Stimulated activated memory B cell treated with anti-CD40 and anti-IgM and Interleukin-4, amounts not matched to agents 10 μg/mL and 1 μg/mL and 100 μg/mL, for 72 hours (primary cell): ENCODE results near the gene GUCY2C.

Experiments
- ATAC-seq: fragments of 150-1000 bp; cut with Tn5 transposase; 2 replicates; pipeline ENCODE4 v1.10.0; 2021
- H3K27ac Mint-ChIP-seq: one replicate; pipeline ENCODE4 v1.8.0; 2022; ENCODE audit warnings: mild to moderate bottlenecking, mixed read lengths
- H3K27me3 Mint-ChIP-seq: one replicate; pipeline ENCODE4 v1.8.0; 2022; ENCODE audit warnings: mixed read lengths
- H3K36me3 Mint-ChIP-seq: one replicate; pipeline ENCODE4 v1.8.0; 2022; ENCODE audit warnings: mixed read lengths
- H3K4me1 Mint-ChIP-seq: one replicate; pipeline ENCODE4 v1.8.0; 2022; ENCODE audit warnings: mixed read lengths
- H3K4me3 Mint-ChIP-seq: one replicate; pipeline ENCODE4 v1.8.0; 2022; ENCODE audit warnings: mild to moderate bottlenecking, moderate library complexity, mixed read lengths
- H3K9me3 Mint-ChIP-seq: one replicate; pipeline ENCODE4 v1.8.0; 2022; ENCODE audit warnings: mixed read lengths

Gene GUCY2C

GRCh38 chr12:14578646-14579045 lies 117.8 kb downstream of the GUCY2C start:
- ATAC-seq, result peak; percentile 71
- H3K4me1 Mint-ChIP-seq, result peaks cover 27% of the 10 kb centered on the region
- H3K4me3 Mint-ChIP-seq, result no peak overlapping the region
- H3K27me3 Mint-ChIP-seq, result no peaks in the 10 kb centered on the region
- H3K9me3 Mint-ChIP-seq, result peaks cover 3% of the 10 kb centered on the region
- no peak overlapping the region for H3K27ac Mint-ChIP-seq
- H3K36me3 Mint-ChIP-seq, result no peaks in the 10 kb centered on the region

- Mint-ChIP-seq H3K4me3 (no peak overlapping the region), H3K4me1 (peaks cover 27% of the 10 kb centered on the region), H3K27ac (no peak overlapping the region), H3K27me3 (no peaks in the 10 kb centered on the region), H3K36me3 (no peaks in the 10 kb centered on the region), H3K9me3 (peaks cover 3% of the 10 kb centered on the region)
- ATAC-seq, result peak; percentile 36
These were observed 119.1 kb downstream of the GUCY2C start for GRCh38 chr12:14577344-14577743.

- no peak overlapping the region for H3K4me3 Mint-ChIP-seq
- H3K9me3 Mint-ChIP-seq, result peaks cover 3% of the 10 kb centered on the region
- no peak overlapping the region for H3K27ac Mint-ChIP-seq
- H3K36me3 Mint-ChIP-seq, result no peaks in the 10 kb centered on the region
- ATAC-seq, result no peak
- peaks cover 27% of the 10 kb centered on the region for H3K4me1 Mint-ChIP-seq
- no peaks in the 10 kb centered on the region for H3K27me3 Mint-ChIP-seq
These were observed 119.5 kb downstream of the GUCY2C start for GRCh38 chr12:14576896-14577295.

- no peaks in the 10 kb centered on the region for H3K27me3 Mint-ChIP-seq
- no peak for ATAC-seq
- no peaks in the 10 kb centered on the region for H3K36me3 Mint-ChIP-seq
- H3K4me3 Mint-ChIP-seq, result no peak overlapping the region
- no peak overlapping the region for H3K27ac Mint-ChIP-seq
- H3K9me3 Mint-ChIP-seq, result peaks cover 3% of the 10 kb centered on the region
- peaks cover 27% of the 10 kb centered on the region for H3K4me1 Mint-ChIP-seq
These were observed 120.8 kb downstream of the GUCY2C start for GRCh38 chr12:14575585-14575984.

GRCh38 chr12:14573118-14573517 lies 123.3 kb downstream of the GUCY2C start:
- H3K9me3 Mint-ChIP-seq, result no peaks in the 10 kb centered on the region
- H3K27me3 Mint-ChIP-seq, result peaks cover 8% of the 10 kb centered on the region
- ATAC-seq, result no peak
- no peak overlapping the region for H3K4me3 Mint-ChIP-seq
- H3K4me1 Mint-ChIP-seq, result peaks cover 20% of the 10 kb centered on the region
- H3K27ac Mint-ChIP-seq, result no peak overlapping the region
- no peaks in the 10 kb centered on the region for H3K36me3 Mint-ChIP-seq

- H3K27me3 Mint-ChIP-seq, result peaks cover 11% of the 10 kb centered on the region
- H3K27ac Mint-ChIP-seq, result no peak overlapping the region
- peaks cover 19% of the 10 kb centered on the region for H3K4me1 Mint-ChIP-seq
- H3K9me3 Mint-ChIP-seq, result no peaks in the 10 kb centered on the region
- no peak overlapping the region for H3K4me3 Mint-ChIP-seq
- no peak for ATAC-seq
- no peaks in the 10 kb centered on the region for H3K36me3 Mint-ChIP-seq
These were observed 124.0 kb downstream of the GUCY2C start for GRCh38 chr12:14572401-14572800.

GRCh38 chr12:14571779-14572178 lies 124.6 kb downstream of the GUCY2C start:
- Mint-ChIP-seq H3K9me3 (no peaks in the 10 kb centered on the region), H3K27me3 (peaks cover 11% of the 10 kb centered on the region), H3K4me3 (no peak overlapping the region), H3K27ac (no peak overlapping the region), H3K36me3 (no peaks in the 10 kb centered on the region), H3K4me1 (peaks cover 14% of the 10 kb centered on the region)
- no peak for ATAC-seq

- Mint-ChIP-seq H3K27ac (no peak overlapping the region), H3K27me3 (peaks cover 11% of the 10 kb centered on the region), H3K36me3 (no peaks in the 10 kb centered on the region)
These were observed 126.2 kb downstream of the GUCY2C start for GRCh38 chr12:14570231-14570630.

GRCh38 chr12:14567351-14568162 lies 128.8 kb downstream of the GUCY2C start, which contains the start of gene PLBD1:
PLBD1 (minus strand) TSS chr12:14567883; CDS start chr12:14567696, 187 bp downstream.
- Mint-ChIP-seq H3K27ac (peak within 1 kb of the TSS; percentile 4), H3K9me3 (no peaks in the 10 kb centered on the region), H3K4me1 (peaks cover 6% of the 10 kb centered on the region), H3K27me3 (peaks cover 11% of the 10 kb centered on the region), H3K36me3 (no peaks in the 10 kb centered on the region), H3K4me3 (peak within 1 kb of the TSS; percentile 53)
- peak; percentile 77 for ATAC-seq

More at GRCh38 chr12:14570231-14570630, 126.2 kb downstream of the GUCY2C start:
- peaks cover 6% of the 10 kb centered on the region for H3K4me1 Mint-ChIP-seq
- no peak for ATAC-seq
- H3K4me3 Mint-ChIP-seq, result no peak overlapping the region
- H3K9me3 Mint-ChIP-seq, result no peaks in the 10 kb centered on the region

- Mint-ChIP-seq H3K4me1 (peaks cover 12% of the 10 kb centered on the region), H3K27me3 (peaks cover 11% of the 10 kb centered on the region), H3K9me3 (no peaks in the 10 kb centered on the region), H3K4me3 (no peak overlapping the region), H3K36me3 (no peaks in the 10 kb centered on the region), H3K27ac (no peak overlapping the region)
- ATAC-seq, result no peak
These were observed 132.0 kb downstream of the GUCY2C start for GRCh38 chr12:14564336-14564959.

- Mint-ChIP-seq H3K27ac (no peak overlapping the region), H3K36me3 (no peaks in the 10 kb centered on the region), H3K27me3 (peaks cover 2% of the 10 kb centered on the region), H3K9me3 (no peaks in the 10 kb centered on the region), H3K4me1 (peaks cover 18% of the 10 kb centered on the region), H3K4me3 (no peak overlapping the region)
- no peak for ATAC-seq
These were observed 133.4 kb downstream of the GUCY2C start for GRCh38 chr12:14563046-14563445.
